Left cardiac atrium (tissue), 4 donors: Measurements from ENCODE around the gene WDFY2. TPM values are rescaled to one million over a fixed set of nuclear protein-coding genes. Genes with fewer than 3 reads are reported as not detected.

ENCODE experiments used
- ATAC-seq, 2 donors: fragments of 200-7000 bp; cut with Tn5 transposase; one replicate each; pipeline ENCODE4 v1.9.1; 2020; ENCODE audit warnings: mild to moderate bottlenecking in 2 of 2, moderate library complexity in 2 of 2
- DNase-seq: peaks from one replicate; pipeline ENCODE4 v3.0.0-alpha.2; 2020
- intact Hi-C, 2 donors: fragments of 100-400 bp; cut with DNase I; formaldehyde crosslinking; loops; one replicate each; pipeline versions ENCODE4 v1.14.1 to v1.15.1; 2022 to 2023
- total RNA-seq, 2 donors: library from RNA; stranded (reverse); fragmentation: NEBNext Ultra II Directional; extraction: Animal tissue kit (Norgen Biotek cat#: 25700); gene quantifications; one replicate each; pipeline ENCODE4 v1.2.1, GENCODE V29; 2021
- donor health status: DM: no; HTN: yes; CAD: no.
- donor health status: DM: no; HTN: yes; CAD: no; lungs with severe emphysema.
- donor health status: DM: yes; HTN: yes; CAD: no.
- donor health status: Dilated cardiomyopathy.

Gene WDFY2
- total RNA-seq, 2 donors from 2014 or later: 5.4 to 7.2 TPM

DNA sequence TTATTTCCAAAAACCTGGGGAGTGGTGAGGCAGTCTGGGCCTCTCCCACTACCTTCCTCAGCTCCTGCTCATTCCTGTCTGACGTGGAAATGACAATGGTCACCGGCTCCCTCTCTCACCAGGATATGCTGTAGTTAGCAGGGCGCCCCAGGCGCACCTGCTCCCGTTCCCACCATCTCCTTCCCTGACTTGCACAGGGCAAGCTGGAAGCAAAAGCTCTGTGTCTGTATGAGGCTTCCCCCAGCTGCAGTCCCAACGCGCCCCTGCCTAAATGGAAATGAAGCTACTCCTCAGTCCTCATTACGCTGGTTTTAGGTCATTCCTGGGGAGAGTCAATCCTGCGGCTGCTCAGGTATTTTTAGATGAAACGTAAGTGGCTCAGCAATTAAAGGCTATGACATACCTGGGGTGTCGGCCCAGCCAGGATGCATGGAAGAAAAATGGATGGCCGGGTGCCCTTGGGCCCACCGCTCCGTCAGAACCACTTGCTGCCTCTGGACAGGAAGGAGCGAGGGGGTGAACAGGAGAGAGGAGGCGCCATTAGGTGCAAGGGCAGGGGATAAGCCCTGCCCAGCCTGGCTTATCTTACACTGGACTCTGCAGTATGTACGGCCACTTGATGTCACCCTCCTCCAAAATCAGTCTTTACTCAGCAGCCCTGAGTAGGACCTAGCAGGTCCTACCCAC, 187.3 kb downstream of the WDFY2 start:
- DNase-seq (no peak), ATAC-seq (peak; percentile 51 to 55)
- intact Hi-C loops: no loop called here

DNA sequence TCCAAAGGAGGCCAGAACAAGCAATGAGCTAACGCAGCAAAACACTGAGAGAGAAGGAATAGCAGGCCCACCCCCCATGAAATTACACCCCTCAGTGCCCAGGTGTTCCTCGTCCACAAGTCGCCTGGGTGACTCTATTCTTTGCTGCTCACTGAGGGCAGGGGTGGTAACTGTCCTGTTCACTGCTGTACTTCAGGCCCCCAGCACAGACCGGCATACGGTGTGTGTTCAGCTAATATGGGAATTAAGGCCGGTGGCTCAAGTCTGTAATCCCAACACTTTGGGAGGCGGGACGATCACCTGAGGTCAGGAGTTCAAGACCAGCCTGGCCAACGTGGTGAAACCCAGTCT, 187.8 kb downstream of the WDFY2 start:
- intact Hi-C loops: no loop called here
- ATAC-seq: no peak
- no peak for DNase-seq

DNA sequence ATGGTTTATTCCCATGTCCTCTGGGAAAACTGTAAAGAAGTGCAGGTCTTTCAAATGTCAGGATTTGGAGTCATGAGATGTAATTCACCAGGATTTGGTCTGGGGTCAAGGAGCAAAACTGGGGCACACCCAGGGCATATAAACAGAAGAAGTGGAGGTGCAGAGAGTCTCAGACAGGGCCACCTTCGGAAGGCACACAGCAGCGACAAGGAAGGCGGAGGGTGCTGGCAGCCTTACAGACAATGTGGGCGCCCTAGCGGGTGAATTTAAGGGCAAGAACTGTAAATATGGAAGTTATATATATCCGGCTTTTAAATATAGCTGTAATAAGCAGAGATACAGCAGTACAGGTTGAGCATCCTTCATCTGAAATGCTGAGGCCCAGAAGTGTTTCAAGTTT, 188.5 kb downstream of the WDFY2 start:
- ATAC-seq (no peak), DNase-seq (no peak)
- intact Hi-C loops: no loop called here

DNA sequence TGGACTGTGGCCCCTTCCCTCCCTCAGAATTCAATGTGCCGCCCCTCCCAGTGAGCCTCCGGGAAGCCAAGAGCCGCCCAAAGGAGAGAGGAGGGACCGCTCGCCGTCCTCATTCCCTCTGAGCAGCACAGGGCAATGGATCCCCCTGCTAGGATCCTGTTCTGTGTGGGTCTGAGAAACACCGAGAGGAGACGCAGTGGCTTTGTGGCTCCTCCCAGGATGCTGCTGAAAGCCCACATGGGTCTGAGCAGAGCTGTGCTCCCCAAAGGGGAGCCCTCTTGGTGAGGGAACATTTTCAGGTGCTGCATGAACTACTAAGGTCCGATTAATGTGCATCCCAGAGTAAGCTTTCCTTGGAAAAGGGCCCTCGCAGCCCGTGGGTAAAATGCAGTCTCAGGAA, 189.3 kb downstream of the WDFY2 start:
- ATAC-seq (no peak), DNase-seq (no peak)
- intact Hi-C loops: no loop called here

DNA sequence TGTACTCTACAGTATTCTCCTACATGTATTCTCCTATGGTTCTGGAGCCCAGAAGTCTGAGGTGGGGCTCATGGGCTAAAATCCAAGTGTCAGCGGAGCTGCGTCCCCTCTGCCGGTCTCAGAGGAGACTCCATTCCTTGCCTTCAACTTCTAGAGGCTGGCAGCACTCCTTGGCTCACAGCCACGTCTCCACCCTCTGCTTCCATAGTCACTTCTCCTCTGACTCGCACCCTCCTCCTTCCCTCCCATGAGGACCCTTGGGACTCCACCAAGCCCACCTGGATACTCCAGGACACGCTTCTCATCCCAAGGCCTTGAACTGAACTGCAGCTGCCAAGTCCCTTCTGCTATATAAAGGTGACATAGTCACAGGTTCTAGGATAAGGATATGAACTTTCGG, 191.9 kb downstream of the WDFY2 start:
- no peak for DNase-seq
- intact Hi-C loops: no loop called here
- ATAC-seq: no peak

DNA sequence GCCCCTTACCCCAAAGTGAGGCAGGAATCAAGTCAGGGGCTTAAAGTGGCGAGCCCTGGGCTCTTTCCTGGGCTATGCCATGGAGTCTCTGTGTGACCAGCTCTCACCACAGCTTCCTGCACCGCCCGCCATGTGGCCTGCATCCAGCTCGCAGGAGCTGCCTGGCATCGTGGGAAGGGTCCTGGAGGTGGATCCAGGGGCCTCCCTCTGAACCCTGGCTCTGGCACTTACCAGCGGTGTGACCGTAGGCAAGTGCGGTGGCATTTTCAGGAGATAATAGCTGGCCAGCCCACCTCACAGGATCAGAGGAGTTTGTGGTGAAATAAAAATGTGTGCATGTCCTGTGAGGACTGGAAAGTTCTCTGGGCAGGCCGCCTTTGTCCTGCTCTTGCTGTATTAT, 193.7 kb downstream of the WDFY2 start:
- DNase-seq (no peak), ATAC-seq (no peak)
- intact Hi-C loops: no loop called here

DNA sequence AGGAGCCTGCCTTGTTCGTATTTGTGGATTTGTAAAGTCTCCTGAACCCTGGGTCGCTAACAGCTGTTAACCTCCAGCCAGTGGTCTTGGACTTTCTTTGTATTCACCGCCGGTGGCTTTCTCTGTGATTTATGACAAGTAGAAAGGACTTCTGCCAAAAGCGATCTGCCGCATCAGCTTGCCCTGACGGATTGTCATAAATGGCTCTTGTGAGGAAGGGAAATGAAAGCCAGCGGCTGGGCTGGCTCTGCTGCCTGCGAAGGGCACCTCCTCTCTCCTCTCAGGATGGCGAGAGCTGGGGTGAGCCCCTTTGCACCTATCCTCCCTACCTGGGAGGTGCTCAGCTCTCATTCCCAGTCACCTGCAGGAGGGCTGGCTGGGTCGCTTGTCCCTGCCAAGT, 194.1 kb downstream of the WDFY2 start:
- intact Hi-C loops: no loop called here
- no peak for ATAC-seq

DNA sequence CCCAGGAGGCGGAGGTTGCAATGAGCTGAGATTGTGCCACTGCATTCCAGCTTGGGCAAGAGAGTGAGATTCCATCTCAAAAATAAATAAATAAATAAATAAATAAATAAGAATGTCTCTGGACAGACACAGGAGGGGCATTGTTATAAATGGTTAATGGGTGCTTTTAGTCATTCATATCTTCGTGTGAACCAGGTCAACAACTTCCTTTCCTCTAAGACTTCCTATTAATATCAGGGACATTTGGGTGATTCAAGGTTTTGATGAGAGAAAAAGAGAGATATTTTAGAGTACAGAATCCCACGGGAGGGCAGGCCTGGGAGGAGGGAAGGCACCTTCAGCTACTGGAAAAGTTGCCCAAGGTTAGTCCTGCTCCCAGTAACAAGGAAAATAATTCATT, 195.8 kb downstream of the WDFY2 start:
- intact Hi-C loops: no loop called here

More for the DNA sequence above, 194.1 kb downstream of the WDFY2 start:
- no peak for DNase-seq

DNA sequence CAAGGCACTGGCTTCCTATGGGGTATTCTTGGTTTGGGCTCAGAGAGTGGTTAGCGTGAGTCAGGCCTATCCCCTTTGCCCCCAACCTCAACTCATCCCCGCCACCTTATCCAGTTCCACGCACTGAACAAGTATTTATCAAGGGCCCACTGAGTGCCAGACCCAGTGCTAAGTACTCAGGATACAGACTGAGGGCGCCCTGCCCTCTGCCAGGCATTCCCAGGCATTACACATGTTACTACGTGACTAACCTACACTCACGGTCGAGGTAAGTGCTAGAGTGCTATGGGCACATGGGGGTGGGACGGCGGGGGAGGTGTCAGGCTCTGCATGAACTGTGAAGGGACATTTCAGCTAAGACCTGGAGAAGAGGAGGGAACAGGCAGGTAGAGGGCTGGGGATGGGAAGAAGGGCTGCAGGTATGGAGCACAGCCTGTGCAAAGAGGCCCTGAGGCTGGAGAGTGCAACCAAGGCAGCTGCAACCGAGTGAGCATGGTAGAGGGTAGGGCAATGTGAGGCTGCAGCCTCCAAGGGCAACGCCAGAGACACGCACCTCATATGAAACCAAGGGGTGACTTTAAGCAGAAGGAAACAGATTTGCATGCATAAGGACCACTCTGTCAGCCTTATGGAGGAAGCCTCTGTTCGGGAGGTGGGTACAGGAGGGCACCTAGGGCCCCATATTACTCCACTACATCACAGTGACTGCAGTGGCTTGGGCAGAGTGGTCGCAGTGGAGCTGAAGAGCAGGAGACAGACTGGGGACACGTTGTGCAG, 197.2 kb downstream of the WDFY2 start:
- peak in 1 of 2 donors; percentile 40 for ATAC-seq
- intact Hi-C loops: no loop called here
- no peak for DNase-seq

More for the DNA sequence above, 195.8 kb downstream of the WDFY2 start:
- ATAC-seq: no peak
- DNase-seq: no peak

DNA sequence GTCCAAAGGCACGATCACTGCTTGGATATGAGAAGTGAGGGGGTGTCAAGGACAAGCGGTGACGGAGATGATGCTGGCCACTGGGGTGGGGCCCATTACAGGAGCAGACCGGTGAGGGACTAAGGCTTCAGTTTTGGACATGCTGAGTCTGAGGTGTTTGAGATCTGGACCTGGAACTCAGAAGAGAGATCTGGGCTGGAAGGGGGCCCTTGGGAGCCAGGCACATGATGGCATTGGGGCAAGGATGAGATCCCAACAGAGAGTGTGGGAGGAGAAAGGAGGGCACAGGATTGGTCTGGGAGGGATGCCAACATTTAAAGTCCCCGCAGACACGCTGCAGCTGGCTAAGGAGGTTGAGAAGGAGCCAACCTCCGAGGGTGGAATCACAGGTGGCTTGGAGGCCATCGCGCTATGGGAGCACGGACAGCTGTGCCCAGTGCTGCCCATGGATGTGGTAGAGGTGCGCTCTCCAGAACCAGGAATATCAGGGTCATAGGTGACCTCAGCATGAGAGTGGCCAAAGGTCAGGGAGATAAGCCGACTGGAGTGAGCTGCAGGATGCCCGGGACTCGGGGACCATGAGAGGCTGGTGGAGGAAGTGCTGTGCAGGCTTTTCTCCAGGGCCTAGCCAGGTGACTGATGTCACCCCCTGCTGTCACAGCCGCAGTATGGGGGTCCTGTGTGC, 197.9 kb downstream of the WDFY2 start:
- ATAC-seq (peak in 1 of 2 donors; percentile 13), DNase-seq (no peak)
- intact Hi-C loops: no loop called here

DNA sequence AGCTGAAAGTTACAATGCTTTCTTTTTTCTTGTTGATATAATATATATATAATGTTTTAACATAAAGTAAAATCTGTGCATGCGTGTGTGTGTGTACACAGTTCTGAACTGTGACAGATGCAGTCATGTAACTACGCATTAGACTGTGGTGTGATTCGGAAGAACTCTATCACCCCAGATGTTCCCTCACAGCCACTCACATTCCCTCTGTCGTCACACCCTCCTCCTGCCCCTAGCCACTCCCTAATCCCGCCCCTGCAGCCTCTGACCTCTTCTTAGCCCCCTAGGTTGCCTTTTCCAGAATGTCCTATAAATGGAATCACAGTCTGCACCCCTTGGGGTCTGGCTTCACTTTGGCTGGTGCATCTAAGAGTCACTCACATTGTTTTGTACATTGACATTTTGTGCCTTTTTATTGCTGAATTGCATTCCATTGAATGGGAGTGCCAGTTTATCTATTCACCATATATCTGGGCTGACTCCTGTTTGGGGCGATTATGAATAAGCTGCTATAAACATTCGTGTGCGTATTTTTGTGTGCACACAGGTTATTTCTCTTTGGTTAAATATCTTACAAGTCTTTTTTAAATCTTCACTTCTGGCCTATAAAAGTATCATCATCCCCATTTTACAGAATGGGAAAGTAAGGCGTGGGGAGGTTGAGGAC, 199.3 kb downstream of the WDFY2 start:
- DNase-seq (no peak), ATAC-seq (no peak)
- intact Hi-C loops: no loop called here

DNA sequence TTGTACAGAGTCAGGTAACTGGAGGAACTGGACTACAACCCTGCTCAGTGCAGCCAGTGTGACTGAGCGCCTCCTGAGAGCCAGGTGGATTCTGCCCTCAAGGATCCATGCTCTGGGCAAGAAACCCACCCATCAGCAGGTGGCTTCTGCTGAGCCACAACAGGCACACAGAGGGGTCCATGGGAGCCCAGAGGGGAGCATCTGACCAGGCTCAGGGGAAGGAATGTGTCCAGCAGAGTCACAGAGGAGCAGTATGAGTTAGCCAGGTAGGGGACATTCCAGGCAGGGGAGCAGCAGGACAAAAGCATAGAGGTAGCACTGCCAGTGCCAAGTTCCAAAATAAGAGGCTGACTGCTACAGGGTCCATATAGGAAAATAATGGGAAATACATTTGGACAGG, 199.8 kb downstream of the WDFY2 start:
- ATAC-seq (no peak), DNase-seq (no peak)
- intact Hi-C loops: no loop called here

DNA sequence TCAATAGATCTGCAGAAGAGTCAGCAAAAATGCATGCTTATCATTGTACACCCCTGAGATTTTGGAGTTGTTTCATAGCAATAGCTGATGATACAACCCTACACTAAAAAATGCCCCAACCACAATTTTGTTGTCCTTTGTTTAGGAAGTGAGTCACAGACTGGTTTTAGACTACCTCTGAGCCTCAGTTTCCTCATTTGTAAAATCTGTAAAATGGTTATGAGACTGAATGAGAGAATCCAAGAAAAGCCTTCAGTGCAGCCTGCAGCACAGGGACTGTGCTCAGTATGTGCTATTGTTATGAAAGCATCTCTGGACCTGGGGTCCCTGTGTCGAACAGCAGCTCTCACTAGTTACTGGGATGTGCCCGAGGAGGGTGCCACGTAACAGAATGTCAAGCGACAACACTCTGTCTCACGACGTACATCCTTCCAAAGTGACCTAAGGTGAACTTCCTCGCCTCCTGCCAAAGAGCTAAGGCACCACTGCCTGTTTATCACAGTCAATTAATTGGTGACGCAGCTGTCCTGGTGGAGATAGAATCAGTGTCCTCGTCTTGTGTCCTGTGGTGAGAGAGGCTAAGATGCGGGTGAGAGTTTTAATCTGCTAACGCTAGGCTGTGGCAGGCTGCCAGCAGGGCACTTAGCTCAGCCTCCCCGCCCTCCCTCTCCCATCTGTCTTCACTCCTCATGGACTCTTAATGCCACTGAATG, 201.6 kb downstream of the WDFY2 start:
- peak; percentile 77 to 81 for ATAC-seq
- peak; percentile 75 for DNase-seq
- intact Hi-C loops: no loop called here

DNA sequence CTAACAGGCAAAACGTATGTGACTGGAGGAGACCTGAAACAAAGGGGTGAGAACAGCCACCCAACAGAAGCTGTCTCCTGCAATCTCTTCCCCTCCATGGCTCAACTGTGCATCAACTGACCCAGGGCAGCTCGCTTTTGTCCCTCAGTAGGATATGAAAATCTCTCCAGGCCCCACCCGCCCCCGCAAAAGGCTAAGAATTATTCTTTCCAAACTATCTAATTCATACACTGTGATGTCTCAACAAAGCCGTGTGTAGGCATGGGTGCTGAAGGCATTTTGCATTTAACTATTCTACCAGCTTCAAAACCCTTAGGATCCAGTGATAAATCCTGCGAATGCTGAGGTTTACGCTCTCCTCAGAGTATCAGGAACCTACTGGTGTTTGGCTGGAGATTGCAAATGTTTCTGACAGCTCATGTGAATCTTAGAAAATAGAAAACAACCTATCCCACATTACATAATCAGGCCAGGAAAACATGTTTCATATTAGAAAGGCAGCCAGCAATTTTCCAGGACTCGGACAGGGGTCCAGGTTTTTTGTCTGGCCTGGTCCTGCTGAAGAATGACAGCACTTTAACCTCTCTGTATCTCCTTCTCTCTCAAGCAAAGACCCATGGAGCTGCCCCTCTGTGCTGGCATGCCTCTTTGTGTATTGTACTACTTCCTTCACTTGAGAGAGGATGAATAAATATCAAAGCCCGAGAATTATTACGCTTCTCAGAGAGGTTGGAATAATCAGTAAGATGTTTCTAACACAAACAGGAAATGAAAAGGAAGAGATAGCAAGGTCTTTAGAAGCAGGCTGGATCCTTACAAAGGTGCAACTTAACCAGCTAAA, 202.4 kb downstream of the WDFY2 start:
- ATAC-seq (peak; percentile 12 to 21), DNase-seq (no peak)
- intact Hi-C loops: no loop called here

DNA sequence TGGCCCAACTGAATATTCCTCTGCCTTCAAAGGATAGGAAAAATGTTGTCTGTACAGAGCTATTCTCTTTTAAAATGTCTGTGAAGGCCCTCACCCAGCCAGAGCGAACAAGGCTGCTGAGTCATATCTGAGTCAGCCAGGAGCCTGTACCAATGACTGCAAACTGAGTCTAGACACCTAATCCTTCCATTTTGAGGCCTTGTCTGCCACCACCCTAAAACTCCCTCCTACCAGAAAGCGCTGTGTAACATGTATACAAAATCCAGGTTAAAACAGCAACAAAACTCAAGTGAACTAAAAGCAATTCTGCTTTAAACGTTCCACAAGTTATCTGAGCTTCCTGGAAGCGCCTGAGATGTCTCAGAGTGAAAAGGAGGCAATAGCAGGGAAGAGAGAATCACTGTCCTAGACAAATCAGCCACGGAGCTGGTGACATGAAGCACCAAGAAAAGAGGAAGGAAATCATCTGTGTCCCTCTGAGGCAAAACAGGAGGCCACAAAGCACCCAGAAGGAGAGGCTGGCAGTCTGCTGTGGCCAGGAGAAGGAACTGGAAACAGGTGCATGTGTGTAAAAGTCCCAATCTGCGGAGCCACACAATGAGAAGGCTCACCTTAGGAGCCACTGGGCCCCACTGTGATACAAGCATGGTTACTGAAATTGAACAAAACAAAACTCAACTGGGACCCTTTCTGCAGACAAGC, 209.5 kb downstream of the WDFY2 start:
- DNase-seq (no peak), ATAC-seq (peak; percentile 40 to 86)
- intact Hi-C loops: loop anchor here in 1 of 2 donors (5.0 to 10.0 kb wide), 3 partner anchors 356 to 669 kb away; no protein-coding TSS in a partner anchor

DNA sequence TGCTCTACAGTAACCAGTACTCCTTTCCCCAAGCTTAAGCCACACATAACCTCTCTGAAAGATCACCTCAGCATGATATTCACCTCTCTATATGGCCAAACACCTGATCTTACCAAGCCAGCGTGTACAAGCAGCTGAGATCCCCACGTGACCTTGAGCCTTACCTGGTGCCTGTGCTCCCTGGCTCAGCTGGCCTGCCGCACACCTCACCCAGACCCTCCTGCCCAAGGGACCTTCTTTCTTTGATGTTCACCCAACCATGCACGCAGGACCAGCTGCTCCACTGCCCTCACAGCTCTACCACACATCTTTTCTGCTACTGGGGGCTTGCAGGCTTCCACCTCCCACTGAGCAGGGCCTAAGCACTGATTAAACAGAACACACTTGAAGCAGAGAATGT, 210.7 kb downstream of the WDFY2 start:
- DNase-seq: no peak
- intact Hi-C loops: loop anchor here in 1 of 2 donors (5.0 to 10.0 kb wide), 4 partner anchors 208 to 670 kb away; no protein-coding TSS in a partner anchor
- no peak for ATAC-seq

DNA sequence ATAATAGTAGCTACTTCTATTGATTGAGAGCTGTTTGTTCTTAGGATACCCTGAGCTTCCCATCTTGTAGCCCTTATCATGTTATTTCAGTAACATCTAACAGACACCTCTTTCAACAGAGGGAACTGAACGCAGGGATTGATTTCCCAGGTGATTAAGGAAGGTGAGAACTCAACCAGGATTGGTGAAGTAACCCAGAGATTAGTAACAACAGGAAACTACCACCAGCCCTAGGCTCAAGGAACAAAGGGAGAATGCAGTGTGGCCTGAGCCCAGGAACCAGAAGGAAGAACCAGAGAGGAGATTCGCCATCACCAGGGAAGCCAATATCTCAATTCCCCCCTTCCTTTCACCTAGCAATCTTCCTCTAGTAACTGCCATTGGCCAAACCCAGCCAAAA, 211.2 kb downstream of the WDFY2 start:
- intact Hi-C loops: loop anchor here in 1 of 2 donors (5.0 to 10.0 kb wide), 2 partner anchors 208 to 671 kb away; no protein-coding TSS in a partner anchor
- DNase-seq: no peak
- no peak for ATAC-seq
